ENCODE data around the gene CALHM4. TPM values are rescaled to one million over a fixed set of nuclear protein-coding genes. Genes with fewer than 3 reads are reported as not detected.

Gene CALHM4
- total RNA-seq, 4 donors from 2014 or later = not detected

DNA sequence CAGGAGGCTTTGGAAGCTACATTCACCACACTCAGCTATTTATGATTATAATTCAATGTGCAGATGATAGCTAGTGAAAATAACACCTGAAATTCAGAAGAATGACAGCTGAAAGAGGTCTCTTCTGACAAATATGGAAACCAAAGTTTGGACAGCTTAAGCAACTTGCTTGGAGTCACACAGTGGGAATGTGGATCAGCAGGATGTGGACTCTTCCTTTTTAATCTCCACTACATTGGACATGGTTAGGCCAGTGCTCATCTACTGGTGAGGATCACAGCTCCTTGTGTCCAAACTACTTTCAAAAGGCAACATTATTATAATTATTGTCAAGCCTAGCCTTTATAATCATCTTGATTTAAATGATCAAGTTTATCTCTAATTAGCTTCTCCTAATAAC, 18.4 kb upstream of the CALHM4 start:
- DNase-seq = no peak
- intact Hi-C loops (cut with DNase I) = loop anchor here (10.0 kb wide), 1 partner anchor 250 kb away; no protein-coding TSS in a partner anchor
- H3K4me1 ChIP-seq = peaks cover 0 to 4% (median 0%) of the 10 kb centered on the region in 3 donors

DNA sequence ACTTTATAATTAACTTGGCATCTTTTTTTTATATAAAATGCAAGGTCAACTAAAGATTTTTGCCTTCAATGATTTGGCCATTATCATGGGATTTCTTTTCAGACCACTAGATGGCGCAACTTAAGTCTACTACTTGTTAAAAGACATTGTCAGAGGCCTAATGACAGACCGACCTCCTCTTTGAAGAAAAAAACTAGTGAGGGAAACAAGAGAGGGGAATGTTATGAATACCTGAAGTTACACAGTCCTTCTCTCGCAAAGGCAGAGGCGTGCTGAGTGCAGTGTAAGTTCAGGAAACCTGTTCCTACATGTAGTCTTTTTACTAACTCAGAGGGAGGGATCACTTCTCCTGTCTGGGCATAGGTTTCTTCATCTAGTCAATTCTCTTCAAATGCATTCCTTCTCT, 17.3 kb upstream of the CALHM4 start:
- no peak overlapping the region for H3K27ac ChIP-seq
- no peak for DNase-seq
- no peaks in the 10 kb centered on the region for H3K9me3 ChIP-seq
- no peak for TF ChIP-seq POLR2A (IDR thresholded peaks at IDR 0.05)
- TF ChIP-seq, protein P1, sequence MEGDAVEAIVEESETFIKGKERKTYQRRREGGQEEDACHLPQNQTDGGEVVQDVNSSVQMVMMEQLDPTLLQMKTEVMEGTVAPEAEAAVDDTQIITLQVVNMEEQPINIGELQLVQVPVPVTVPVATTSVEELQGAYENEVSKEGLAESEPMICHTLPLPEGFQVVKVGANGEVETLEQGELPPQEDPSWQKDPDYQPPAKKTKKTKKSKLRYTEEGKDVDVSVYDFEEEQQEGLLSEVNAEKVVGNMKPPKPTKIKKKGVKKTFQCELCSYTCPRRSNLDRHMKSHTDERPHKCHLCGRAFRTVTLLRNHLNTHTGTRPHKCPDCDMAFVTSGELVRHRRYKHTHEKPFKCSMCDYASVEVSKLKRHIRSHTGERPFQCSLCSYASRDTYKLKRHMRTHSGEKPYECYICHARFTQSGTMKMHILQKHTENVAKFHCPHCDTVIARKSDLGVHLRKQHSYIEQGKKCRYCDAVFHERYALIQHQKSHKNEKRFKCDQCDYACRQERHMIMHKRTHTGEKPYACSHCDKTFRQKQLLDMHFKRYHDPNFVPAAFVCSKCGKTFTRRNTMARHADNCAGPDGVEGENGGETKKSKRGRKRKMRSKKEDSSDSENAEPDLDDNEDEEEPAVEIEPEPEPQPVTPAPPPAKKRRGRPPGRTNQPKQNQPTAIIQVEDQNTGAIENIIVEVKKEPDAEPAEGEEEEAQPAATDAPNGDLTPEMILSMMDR (IDR thresholded peaks at IDR 0.05) = peak; percentile 46 to 76 (median 59)
- H3K36me3 ChIP-seq = no peaks in the 10 kb centered on the region
- intact Hi-C loops (cut with DNase I) = loop anchor here (10.0 kb wide), 1 partner anchor 251 kb away; no protein-coding TSS in a partner anchor
- WGBS, 2 donors = 6% methylated on average over 4 of the region's 4 CpGs
- no peak overlapping the region for H3K4me3 ChIP-seq
- H3K4me1 ChIP-seq = peaks cover 0 to 4% (median 0%) of the 10 kb centered on the region in 3 donors
- peaks cover 0 to 7% (median 0%) of the 10 kb centered on the region in 4 donors for H3K27me3 ChIP-seq

More for the DNA sequence above, 18.4 kb upstream of the CALHM4 start:
- Histone ChIP-seq H3K27me3 (no peaks in the 10 kb centered on the region), H3K4me3 (no peak overlapping the region), H3K36me3 (no peaks in the 10 kb centered on the region), H3K27ac (no peak overlapping the region), H3K9me3 (no peaks in the 10 kb centered on the region)
- no peak for TF ChIP-seq POLR2A (IDR thresholded peaks at IDR 0.05)
- TF ChIP-seq, protein P1 (IDR thresholded peaks at IDR 0.05) = no peak

DNA sequence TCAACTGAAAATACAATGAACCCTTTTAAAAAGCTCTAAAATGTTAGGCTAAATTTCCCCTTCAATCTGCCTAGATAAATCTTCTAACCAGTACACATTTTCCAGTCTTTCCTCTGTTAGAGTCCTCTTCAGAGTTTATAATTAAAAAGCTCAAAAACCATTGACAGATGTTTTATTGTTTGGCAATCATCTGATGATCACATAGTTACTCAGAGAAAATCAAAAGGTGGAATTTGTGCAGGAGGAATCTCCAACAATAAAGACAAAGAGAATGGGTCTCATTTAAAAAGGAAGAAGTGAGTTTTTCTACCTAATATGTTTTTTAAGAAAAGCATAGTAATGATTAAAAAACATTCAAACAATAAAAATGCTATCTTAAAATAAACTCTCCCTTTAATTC, 11.1 kb upstream of the CALHM4 start:
- Histone ChIP-seq H3K4me3 (no peak overlapping the region), H3K4me1 (no peaks in the 10 kb centered on the region), H3K27ac (no peak overlapping the region), H3K27me3 (peaks cover 0 to 14% (median 0%) of the 10 kb centered on the region in 4 donors), H3K9me3 (no peaks in the 10 kb centered on the region), H3K36me3 (no peaks in the 10 kb centered on the region)
- intact Hi-C loops (cut with DNase I) = no loop called here
- TF ChIP-seq, protein P1 (IDR thresholded peaks at IDR 0.05) = no peak
- TF ChIP-seq POLR2A (IDR thresholded peaks at IDR 0.05) = no peak
- no peak for DNase-seq

DNA sequence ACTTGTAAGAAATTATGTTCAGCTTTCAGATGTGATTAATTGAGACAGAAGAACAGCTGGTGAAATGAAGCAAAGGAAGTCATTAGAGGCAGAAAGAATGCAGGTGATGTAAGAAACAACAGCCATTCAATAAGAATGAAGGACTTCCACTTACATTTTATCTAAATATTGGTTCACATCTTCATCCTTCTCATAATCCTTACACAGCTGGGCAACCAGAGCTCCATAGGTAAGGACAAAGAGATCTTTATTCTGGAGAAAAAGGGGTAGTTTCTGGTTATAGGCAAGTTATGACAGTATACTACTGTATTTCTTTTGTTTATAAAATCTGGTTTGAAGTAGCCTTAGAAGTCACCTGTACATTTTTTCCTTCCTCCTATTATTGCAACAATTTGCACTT, 10.4 kb upstream of the CALHM4 start:
- TF ChIP-seq POLR2A (IDR thresholded peaks at IDR 0.05) = no peak
- TF ChIP-seq, protein P1 (IDR thresholded peaks at IDR 0.05) = no peak
- Histone ChIP-seq H3K36me3 (no peaks in the 10 kb centered on the region), H3K9me3 (no peaks in the 10 kb centered on the region), H3K27ac (no peak overlapping the region), H3K27me3 (peaks cover 0 to 14% (median 0%) of the 10 kb centered on the region in 4 donors), H3K4me1 (no peaks in the 10 kb centered on the region), H3K4me3 (no peak overlapping the region)
- DNase-seq = no peak
- intact Hi-C loops (cut with DNase I) = no loop called here

DNA sequence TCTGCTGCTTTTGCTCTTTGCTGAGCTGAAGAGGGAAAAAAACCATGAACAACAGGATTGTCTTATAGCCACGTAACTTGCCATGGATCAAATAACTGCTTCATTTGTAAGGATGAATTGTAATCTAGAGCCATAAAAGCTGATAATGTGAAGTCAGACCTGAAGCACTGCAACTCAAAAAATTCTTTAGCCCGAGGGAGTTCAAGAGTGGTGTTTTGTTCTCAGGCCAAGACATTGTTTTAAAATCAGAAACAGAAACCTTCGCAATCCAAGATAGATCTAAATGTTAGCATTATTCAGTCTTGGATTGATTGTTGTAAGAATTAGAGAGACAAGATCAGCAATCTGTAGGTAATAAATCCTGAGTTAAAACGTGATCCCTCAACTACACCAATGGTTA, 7.9 kb upstream of the CALHM4 start, which contains the start of gene TRAPPC3L:
Gene TRAPPC3L, minus strand, starts transcription at position 34 of the 400 bp plus-strand sequence. CDS start 170 bp downstream, outside the sequence.
- no peaks in the 10 kb centered on the region for H3K4me1 ChIP-seq
- 26 to 29% methylated on average over 4 of the region's 4 CpGs for WGBS, 2 donors
- H3K4me3 ChIP-seq = no peak within 1 kb of the TSS
- no peak for DNase-seq
- intact Hi-C loops (cut with DNase I) = no loop called here
- H3K27me3 ChIP-seq = peaks cover 0 to 9% (median 0%) of the 10 kb centered on the region in 4 donors
- no peak for TF ChIP-seq POLR2A (IDR thresholded peaks at IDR 0.05)
- TF ChIP-seq, protein P1 (IDR thresholded peaks at IDR 0.05) = no peak
- H3K27ac ChIP-seq = no peak within 1 kb of the TSS
- H3K36me3 ChIP-seq = no peaks in the 10 kb centered on the region
- no peaks in the 10 kb centered on the region for H3K9me3 ChIP-seq

Measured in esophagus squamous epithelium (tissue), 5 donors.